ENCODE data around the gene TINAGL1.

Gene TINAGL1

GRCh38 chr1:31562707-31563360, 13.5 kb upstream of the TINAGL1 start:
- no peak for TF ChIP-seq CTCF (IDR thresholded peaks at IDR 0.05; ENCODE audit: low read depth, low read length)
- Histone ChIP-seq H3K9me3 (no peaks in the 10 kb centered on the region), H3K4me3 (ENCODE audit: low read depth, low read length) (no peak overlapping the region)

GRCh38 chr1:31564606-31564989, 11.7 kb upstream of the TINAGL1 start:
- H3K36me3 ChIP-seq: no peaks in the 10 kb centered on the region
- no peak for DNase-seq
- H3K4me1 ChIP-seq: no peaks in the 10 kb centered on the region
- no peaks in the 10 kb centered on the region for H3K9me3 ChIP-seq
- H3K4me3 ChIP-seq (ENCODE audit: low read depth, low read length): no peak overlapping the region
- H3K27me3 ChIP-seq: no peaks in the 10 kb centered on the region
- TF ChIP-seq CTCF (IDR thresholded peaks at IDR 0.05; ENCODE audit: low read depth, low read length): no peak

More at GRCh38 chr1:31562707-31563360, 13.5 kb upstream of the TINAGL1 start:
- Histone ChIP-seq H3K36me3 (no peaks in the 10 kb centered on the region), H3K4me1 (no peaks in the 10 kb centered on the region), H3K27me3 (no peaks in the 10 kb centered on the region)
- no peak for DNase-seq

- Histone ChIP-seq H3K27me3 (no peaks in the 10 kb centered on the region), H3K36me3 (no peaks in the 10 kb centered on the region), H3K4me3 (ENCODE audit: low read depth, low read length) (no peak overlapping the region), H3K9me3 (no peaks in the 10 kb centered on the region), H3K4me1 (no peaks in the 10 kb centered on the region)
- no peak for DNase-seq
- TF ChIP-seq CTCF (IDR thresholded peaks at IDR 0.05; ENCODE audit: low read depth, low read length): no peak
These were observed 8.3 kb upstream of the TINAGL1 start for GRCh38 chr1:31567956-31568570.

GRCh38 chr1:31568895-31569595, 7.3 kb upstream of the TINAGL1 start:
- no peaks in the 10 kb centered on the region for H3K36me3 ChIP-seq
- no peaks in the 10 kb centered on the region for H3K9me3 ChIP-seq
- no peak for DNase-seq
- no peaks in the 10 kb centered on the region for H3K4me1 ChIP-seq
- no peak overlapping the region for H3K4me3 ChIP-seq (ENCODE audit: low read depth, low read length)
- no peaks in the 10 kb centered on the region for H3K27me3 ChIP-seq
- TF ChIP-seq CTCF (IDR thresholded peaks at IDR 0.05; ENCODE audit: low read depth, low read length): no peak

GRCh38 chr1:31569596-31570173, 6.6 kb upstream of the TINAGL1 start:
- Histone ChIP-seq H3K4me3 (ENCODE audit: low read depth, low read length) (no peak overlapping the region), H3K4me1 (no peaks in the 10 kb centered on the region; the same call in 1 of the 2 replicates), H3K36me3 (no peaks in the 10 kb centered on the region), H3K9me3 (no peaks in the 10 kb centered on the region), H3K27me3 (no peaks in the 10 kb centered on the region)
- no peak for DNase-seq
- TF ChIP-seq CTCF (IDR thresholded peaks at IDR 0.05; ENCODE audit: low read depth, low read length): no peak
